Activated CD4-positive, alpha-beta T cell treated with anti-CD3 and anti-CD28 coated beads, Interleukin-2, amount 50 U/mL, for 1 hour (primary cell): ENCODE measurements around the gene SPOCD1.

ENCODE experiments used
- DNase-seq: peaks from one replicate; pipeline ENCODE4 v3.0.0-alpha.2; 2020

Gene SPOCD1

GRCh38 chr1:31786366-31787060 lies 29.3 kb downstream of the SPOCD1 start:
- no peak for DNase-seq

DNA sequence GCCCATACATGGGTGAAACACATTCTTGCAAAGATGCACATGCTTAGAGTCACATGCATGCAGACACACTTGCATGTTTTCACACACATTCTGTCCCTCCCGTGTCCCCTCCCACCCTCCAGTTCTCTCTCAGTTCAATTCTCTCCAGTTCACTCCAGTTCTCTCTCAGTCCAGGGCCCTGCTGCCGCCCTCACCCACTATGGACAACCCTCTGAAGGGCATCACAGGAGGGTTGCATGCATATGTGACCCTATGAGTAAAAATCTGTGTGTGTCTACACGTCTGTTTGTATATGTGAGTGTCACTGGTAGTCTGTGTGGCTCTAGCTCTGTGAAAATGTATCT lies 29.9 kb downstream of the SPOCD1 start:
- no peak for DNase-seq

- DNase-seq = no peak
Measured at GRCh38 chr1:31785020-31785946, 30.5 kb downstream of the SPOCD1 start.

- DNase-seq = no peak
Measured at GRCh38 chr1:31784356-31785019, 31.3 kb downstream of the SPOCD1 start.

DNA sequence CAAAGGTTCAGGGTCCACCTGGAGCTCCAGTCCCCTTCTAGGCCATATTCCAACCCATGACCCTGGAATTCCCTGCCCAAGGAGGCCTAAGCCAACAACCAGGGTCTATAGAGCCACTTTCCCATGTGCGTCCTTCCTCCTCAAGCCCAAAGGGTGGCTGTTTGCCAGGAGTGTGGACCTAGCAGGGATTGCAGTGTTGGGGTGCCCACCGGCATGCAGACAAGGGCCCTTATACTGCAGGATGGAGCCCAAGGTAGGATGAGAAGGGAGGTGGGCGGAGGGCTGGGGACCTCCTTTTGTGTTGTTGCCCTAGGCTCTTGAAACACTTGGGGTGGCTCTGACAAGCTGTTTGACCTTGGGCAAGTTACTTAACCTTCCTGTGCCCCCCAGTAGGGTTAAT lies 32.0 kb downstream of the SPOCD1 start:
- DNase-seq = no peak

DNA sequence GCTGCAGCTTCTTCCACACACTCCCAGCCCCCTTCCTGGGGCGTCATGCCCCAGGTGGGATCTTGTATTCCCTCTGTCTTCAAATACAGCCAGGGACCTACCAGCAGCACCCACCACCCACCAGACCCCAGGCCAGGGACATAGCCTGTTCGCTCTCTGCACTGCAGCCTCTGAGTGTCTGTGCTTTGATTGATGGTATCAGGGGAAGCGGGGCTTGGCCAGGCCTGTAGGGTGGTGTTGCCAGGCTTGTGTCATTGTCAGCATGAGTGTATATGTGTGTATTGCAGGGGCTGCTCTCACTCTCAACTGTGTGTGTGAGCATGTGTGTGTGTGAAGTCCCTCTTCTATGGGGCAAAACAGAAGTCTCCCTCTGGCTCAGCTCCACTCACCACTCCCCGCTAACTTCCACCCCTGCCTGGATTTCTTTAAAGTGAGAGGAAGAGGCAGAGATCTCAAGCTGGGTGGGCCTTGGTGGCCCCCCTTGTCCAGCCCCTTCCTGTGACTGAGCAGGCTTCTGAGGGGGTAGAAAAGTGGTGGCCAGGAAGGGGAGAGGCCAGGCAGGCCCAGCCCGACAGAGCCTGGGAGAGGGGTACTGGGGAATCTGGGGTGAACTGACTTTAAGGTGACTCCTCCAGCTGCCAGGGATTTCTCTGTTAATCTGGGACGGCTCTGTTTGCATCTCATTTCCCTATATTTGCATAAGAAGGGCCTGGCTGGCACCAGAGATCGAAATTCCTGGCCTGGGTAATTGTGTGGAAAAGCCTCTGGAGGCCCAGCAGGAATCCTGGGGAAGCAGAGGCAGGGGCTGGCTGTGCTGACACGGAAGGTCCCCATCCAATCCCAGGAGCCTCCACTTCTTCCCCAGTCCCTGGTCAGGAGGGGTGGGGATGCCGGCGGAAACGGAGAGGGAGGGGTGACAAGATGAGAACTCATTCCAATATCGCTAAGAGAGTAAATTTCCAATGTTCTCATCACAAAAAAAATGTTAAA lies 33.1 kb downstream of the SPOCD1 start:
- DNase-seq = no peak

DNA sequence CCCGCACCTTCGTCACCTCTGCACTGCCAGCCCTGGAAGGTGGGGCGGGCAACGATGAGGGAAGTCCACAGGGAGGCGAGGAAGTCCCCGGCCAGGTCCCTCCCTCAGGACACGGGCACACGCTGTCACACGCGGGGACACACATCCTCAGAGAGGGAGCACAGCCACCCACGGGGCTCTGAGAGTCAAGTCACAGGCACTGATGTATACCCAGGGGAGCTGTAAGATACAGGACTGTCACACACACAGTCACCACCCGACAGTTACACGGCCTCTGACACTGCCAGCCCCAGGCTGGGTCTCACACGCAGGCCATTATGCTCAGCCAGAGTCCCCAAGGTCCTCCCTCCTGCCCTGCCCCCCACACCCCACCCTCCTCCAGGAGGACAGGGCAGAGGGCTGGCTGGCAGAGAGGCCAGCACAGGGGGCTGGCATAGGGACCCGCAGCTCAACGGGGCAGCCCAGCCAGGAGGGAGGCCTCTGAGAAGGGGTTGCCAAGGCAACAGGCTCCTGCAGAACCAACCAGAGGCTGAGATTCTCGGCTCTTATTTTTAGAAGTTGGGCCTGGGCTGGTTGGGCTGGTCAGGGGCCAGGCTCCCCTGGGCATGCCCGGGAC lies 34.0 kb downstream of the SPOCD1 start:
- no peak for DNase-seq

DNA sequence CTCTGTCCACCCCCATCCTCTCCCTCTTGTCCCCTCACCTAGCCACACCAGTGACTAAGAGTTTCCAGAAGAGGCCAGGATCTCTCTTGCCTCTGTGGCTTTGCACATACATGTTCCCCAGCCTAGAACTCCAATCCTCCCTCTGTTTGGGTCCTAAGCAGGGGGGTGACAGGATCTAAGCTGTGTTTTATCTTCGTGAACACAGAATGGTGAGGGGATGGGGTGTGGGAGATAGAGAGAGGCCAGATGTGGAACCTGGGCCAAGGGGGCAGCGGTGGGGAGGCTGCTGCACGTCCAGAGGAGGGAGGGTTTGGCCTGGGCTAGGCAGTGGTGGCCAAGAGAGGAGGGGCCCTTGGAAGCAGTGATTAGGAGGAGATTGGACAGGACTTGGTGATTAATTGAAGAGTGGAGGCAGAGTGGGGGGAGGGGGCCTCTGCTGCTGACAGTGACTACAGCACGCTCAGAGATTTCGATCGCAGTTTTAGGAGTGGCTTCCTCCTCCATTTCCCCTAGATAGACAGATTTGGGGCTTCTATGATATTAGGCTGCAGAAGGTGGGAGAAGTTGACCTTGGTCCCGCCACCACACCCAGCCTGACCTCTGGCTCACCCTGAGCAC lies 34.6 kb downstream of the SPOCD1 start:
- DNase-seq = no peak

DNA sequence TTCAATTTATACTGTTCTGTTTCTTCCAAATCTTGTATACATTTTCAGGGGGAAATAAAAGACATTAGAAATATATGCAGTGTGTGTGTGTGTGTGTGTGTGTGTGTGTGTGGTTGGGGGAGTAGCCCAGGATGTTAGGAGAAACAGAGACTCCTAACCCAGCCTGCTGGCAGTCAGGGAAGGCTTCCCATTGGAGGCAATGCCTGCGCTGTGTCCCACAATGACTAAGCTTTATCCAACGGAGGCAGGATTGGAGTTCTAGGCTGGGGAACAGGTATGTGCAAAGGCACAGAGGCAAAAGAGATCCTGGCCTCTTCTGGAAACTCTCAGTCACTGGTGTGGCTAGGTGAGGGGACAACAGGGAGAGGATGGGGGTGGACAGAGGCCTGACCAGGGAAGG lies 35.2 kb downstream of the SPOCD1 start:
- no peak for DNase-seq

DNA sequence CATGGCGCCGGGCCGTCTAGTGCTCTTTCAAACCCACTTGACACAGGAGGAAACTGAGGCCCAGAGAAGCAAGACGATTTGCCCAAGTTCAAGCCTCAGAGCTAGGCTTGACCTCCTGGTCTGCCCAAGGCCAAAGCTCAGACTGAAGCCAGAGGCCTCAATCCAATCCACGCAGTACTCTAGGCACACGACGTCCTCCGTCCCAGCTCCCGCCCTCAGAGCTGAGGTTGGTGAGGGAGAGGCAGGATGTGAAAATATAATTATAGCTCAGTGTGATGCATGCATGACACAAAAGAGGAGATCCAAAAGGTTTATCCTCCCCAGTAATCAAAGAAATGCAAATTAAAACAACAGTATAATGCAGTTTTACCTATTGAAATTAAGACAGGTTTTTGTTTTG lies 36.1 kb downstream of the SPOCD1 start:
- DNase-seq = no peak

DNA sequence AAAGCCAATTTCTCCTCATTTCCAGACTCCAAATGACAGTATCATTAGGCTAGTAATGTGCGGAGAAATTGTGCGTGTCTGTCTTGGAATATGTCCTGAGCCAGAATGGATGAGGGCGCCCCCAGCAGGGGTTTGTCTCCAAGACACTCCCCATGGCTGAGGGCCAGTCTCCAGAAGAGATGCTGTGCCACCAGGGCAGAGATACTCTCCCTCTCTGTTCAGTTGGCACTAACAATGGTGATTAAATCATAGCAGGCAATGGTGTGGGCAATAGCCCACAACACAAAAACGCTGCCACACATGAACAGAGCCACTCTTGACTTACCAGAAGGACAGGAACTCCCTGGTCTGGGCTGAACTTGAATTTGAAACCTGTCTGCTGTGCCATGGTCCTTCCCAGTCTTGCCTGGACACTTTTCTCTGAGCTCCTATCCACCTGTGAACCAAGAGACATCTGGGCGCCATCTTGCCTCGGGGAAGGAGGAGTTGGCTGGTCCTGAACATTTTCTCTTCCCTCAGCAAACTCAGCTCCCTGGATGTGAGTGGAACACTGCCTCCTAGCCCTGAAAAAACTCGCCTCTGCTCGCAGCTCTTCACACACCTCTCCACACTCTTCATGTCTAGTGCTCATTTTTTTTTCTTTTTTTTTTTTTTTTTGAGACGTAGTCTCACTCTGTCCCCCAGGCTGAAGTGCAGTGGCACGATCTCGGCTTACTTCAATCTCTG lies 36.9 kb downstream of the SPOCD1 start:
- no peak for DNase-seq

GRCh38 chr1:31776516-31776915 lies 39.3 kb downstream of the SPOCD1 start:
- DNase-seq = no peak

- DNase-seq = no peak
Measured at GRCh38 chr1:31776032-31776431, 39.8 kb downstream of the SPOCD1 start.

DNA sequence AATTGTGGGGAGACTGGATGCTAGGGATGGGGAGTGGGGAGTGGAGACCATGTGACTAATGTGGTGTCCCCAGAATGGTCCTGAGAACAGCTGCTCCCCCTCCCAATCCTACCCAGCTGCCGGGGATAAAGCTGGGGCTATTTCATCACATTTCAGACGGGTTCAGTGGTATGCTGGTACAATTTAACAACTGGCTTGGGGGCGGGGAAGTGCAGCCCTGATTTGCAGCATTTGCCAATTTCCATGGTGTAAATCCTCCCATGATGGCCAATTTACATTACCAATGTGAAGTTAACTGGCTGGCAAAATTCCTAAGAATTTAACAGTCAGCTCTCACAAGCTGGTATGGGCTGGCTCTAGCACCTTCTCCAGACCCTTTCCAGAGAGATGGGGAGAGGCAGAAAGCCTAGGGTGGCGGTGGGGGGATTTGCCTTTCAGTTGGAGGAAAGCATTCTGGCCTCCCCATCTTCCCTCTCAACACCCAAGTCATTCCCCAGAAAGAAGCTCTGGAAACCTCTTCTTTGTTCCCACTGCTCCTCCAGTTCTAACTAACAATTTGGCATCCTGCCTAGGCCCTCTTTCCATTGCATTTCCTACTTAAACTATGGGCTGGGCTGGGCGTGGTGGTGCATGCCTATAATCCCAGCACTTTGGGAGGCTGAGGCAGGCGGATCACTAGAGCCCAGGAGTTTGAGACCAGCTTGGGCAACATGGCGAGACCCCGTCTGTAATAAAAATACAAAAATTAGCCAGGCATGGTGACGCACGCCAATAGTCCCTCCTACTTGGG lies 40.4 kb downstream of the SPOCD1 start:
- DNase-seq = no peak

DNA sequence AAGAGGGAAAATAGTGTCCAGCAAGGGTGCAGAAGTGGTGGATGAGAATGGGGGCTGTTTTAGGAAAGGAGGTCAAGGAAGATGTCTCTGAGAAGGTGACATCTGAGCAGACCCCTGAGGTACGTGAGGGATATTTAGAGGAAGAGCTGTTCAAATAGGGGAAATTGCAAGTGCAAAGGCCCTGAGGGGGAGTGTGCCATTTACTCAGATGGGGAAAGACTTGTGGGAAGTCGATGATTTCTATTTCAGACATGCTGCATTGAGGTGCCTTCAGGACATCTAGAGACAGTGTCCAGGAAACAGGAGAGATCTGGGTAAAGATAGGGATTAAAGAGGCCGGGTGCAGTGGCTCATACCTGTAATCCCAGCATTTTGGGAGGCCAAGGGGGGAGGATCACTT lies 41.3 kb downstream of the SPOCD1 start:
- no peak for DNase-seq

DNA sequence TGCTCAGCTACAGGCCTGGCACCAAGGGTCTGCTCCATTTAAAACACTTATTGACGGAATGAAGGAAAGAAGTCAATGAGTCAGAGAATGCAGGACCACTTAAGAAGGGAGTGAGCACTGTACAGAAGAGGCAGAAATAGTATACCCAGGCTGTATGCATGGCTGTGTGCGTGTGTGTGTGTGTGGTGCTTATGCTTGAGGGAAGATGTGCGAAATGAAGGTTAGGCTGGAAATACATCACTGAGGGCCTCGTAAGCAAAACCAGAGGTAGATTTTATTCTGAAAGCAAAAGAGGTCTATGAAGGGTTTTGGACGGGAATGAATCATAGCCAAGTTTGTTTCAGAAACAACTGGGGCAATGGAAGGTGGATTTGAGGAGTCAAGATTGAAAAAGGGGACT lies 42.0 kb downstream of the SPOCD1 start:
- no peak for DNase-seq

GRCh38 chr1:31772669-31773248 lies 43.1 kb downstream of the SPOCD1 start:
- no peak for DNase-seq

DNA sequence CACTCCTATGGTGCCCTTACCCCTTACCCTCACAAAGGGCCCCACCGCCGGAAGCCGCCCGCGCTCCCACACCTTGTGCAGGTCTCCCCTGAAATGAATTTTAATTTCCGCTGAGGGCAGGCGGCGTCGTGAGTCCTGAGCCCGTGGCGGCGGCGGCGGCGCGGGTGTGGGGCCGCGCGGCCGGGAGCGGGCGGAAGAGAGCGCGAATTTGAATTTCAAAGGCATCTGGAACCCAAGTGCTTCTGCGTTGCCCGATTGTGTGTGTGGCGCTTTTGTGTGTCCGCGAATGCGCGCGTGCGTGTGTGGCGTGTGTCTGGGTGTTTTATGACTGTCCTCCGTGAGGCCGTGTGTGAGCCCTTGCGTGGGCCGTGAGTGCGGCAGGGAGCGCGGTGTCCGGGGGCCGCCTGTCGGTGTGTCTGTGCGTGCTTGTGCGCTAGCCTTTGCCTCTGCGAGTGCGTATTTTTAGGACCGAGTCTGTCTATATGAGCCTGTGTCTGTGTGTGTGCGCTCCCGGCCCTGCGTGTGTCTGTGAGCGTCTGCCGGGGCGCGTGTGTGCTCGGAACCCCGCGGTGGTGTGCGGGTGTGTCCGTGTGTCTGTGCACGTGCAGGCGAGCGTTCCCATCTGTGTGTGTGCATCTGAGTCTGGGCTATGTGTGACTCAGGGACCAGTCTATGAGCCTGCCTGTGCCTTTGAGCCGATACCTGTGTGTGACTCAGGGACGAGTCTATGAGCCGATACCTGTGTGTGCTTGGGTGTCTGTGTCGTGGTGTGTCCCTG lies 43.7 kb downstream of the SPOCD1 start:
- DNase-seq = peak; percentile 47
